ENCODE measurements around the gene C16orf46.

DNA sequence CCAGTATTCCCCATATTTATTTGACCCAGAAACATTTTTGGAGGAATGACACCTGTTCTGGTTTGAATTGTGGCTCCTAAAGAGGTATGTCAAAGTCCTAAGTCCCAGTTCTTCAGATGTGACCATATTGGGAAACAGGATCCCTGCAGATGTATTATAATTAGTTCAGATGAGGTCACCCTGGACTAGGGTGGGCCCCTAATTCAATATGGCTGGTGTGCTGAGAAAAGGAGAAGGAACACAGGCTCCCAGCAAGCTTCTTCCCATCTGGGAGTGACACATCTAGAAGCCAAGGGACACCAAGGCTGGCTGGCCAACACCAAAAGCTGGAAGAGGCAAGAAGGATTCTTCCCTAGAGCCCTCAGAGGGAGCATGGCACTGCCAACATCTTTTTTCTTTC, 22.9 kb upstream of the C16orf46 start:
- no peak for TF ChIP-seq POLR2A (conservative IDR thresholded peaks at IDR 0.05)
- TF ChIP-seq HMG20B (CRISPR knock-in tag; IDR thresholded peaks at IDR 0.05): no peak
- no peak for TF ChIP-seq ZNF12 (CRISPR knock-in tag; IDR thresholded peaks at IDR 0.05)
- TF ChIP-seq CHD2 (IDR thresholded peaks at IDR 0.05; ENCODE audit: low read depth, low read length): no peak
- TF ChIP-seq EZH2 (IDR thresholded peaks at IDR 0.05; ENCODE audit: borderline replicate concordance, low read depth, low read length): no peak
- TF ChIP-seq MAFG (tag; conservative IDR thresholded peaks at IDR 0.05): no peak
- no peak for TF ChIP-seq ZFP1 (CRISPR knock-in tag; IDR thresholded peaks at IDR 0.05)
- no peak for TF ChIP-seq ZNF584 (CRISPR knock-in tag; IDR thresholded peaks at IDR 0.05; ENCODE audit: low read depth)
- no peak for TF ChIP-seq SMAD3 (CRISPR knock-in tag; conservative IDR thresholded peaks at IDR 0.05)
- TF ChIP-seq POLR2AphosphoS5 (IDR thresholded peaks at IDR 0.05; ENCODE audit: control insufficient read depth, insufficient read depth, low read depth, low read length): no peak
- no peak for TF ChIP-seq FOXM1 (IDR thresholded peaks at IDR 0.05; ENCODE audit: low read depth)
- TF ChIP-seq FOXM1 (CRISPR knock-in tag; IDR thresholded peaks at IDR 0.05; ENCODE audit: low read depth): no peak
- TF ChIP-seq PCBP2 (IDR thresholded peaks at IDR 0.05; ENCODE audit: low read depth, low read length, poor library complexity, severe bottlenecking): no peak
- TF ChIP-seq ILK (tag; IDR thresholded peaks at IDR 0.05; ENCODE audit: borderline replicate concordance, low read depth): no peak
- TF ChIP-seq, protein P1, sequence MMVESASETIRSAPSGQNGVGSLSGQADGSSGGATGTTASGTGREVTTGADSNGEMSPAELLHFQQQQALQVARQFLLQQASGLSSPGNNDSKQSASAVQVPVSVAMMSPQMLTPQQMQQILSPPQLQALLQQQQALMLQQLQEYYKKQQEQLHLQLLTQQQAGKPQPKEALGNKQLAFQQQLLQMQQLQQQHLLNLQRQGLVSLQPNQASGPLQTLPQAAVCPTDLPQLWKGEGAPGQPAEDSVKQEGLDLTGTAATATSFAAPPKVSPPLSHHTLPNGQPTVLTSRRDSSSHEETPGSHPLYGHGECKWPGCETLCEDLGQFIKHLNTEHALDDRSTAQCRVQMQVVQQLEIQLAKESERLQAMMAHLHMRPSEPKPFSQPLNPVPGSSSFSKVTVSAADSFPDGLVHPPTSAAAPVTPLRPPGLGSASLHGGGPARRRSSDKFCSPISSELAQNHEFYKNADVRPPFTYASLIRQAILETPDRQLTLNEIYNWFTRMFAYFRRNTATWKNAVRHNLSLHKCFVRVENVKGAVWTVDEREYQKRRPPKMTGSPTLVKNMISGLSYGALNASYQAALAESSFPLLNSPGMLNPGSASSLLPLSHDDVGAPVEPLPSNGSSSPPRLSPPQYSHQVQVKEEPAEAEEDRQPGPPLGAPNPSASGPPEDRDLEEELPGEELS (CRISPR knock-in tag; IDR thresholded peaks at IDR 0.05; ENCODE audit: borderline replicate concordance): no peak
